ENCODE results near the gene STKLD1.

DNA sequence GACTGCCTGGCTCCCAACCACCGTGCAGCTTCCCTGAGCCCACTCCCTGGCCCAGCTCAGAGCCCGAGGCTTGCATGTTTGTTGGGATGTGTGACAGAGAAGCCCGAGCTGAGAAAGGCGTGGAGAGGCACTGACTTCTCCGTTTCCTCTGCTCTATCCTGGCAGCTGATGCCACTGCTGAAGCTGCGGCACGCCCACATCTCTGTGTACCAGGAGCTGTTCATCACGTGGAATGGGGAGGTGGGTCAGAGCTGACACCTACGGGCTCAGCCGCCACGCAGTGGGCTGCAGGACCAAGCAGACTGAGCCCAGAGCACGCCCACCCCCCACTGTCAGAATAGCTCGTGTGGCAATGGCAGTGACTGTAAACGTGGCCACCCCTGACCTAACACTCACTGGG lies 9.3 kb downstream of the STKLD1 start:
- TF ChIP-seq, protein P1, sequence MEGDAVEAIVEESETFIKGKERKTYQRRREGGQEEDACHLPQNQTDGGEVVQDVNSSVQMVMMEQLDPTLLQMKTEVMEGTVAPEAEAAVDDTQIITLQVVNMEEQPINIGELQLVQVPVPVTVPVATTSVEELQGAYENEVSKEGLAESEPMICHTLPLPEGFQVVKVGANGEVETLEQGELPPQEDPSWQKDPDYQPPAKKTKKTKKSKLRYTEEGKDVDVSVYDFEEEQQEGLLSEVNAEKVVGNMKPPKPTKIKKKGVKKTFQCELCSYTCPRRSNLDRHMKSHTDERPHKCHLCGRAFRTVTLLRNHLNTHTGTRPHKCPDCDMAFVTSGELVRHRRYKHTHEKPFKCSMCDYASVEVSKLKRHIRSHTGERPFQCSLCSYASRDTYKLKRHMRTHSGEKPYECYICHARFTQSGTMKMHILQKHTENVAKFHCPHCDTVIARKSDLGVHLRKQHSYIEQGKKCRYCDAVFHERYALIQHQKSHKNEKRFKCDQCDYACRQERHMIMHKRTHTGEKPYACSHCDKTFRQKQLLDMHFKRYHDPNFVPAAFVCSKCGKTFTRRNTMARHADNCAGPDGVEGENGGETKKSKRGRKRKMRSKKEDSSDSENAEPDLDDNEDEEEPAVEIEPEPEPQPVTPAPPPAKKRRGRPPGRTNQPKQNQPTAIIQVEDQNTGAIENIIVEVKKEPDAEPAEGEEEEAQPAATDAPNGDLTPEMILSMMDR (IDR thresholded peaks at IDR 0.05), result no peak
- TF ChIP-seq POLR2A (IDR thresholded peaks at IDR 0.05), result no peak

Data from lower leg skin (tissue), 3 donors.